PC-9 (cell line): ENCODE measurements around the gene TRIM56.

Experiments
- EZH2 ChIP-seq: fragments of 200-600 bp; sonication (generic); IDR thresholded peaks from 2 replicates; pipeline ENCODE4 v1.8.0; 2017; ENCODE audit warnings: antibody characterized with exemption, low read depth
- TF ChIP-seq, protein P1 (sequence below): fragments of 200-600 bp; sonication (generic); conservative IDR thresholded peaks from 2 replicates; pipeline ENCODE4 v1.6.1; 2017; ENCODE audit warnings: mixed run types, antibody characterized with exemption, mild to moderate bottlenecking, moderate library complexity

- no peak for TF ChIP-seq EZH2
- TF ChIP-seq, protein P1, sequence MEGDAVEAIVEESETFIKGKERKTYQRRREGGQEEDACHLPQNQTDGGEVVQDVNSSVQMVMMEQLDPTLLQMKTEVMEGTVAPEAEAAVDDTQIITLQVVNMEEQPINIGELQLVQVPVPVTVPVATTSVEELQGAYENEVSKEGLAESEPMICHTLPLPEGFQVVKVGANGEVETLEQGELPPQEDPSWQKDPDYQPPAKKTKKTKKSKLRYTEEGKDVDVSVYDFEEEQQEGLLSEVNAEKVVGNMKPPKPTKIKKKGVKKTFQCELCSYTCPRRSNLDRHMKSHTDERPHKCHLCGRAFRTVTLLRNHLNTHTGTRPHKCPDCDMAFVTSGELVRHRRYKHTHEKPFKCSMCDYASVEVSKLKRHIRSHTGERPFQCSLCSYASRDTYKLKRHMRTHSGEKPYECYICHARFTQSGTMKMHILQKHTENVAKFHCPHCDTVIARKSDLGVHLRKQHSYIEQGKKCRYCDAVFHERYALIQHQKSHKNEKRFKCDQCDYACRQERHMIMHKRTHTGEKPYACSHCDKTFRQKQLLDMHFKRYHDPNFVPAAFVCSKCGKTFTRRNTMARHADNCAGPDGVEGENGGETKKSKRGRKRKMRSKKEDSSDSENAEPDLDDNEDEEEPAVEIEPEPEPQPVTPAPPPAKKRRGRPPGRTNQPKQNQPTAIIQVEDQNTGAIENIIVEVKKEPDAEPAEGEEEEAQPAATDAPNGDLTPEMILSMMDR: no peak
Measured at GRCh38 chr7:101093906-101094305, 8.6 kb downstream of the TRIM56 start.
